ENCODE results near the gene NHERF1. TPM values are rescaled to one million over a fixed set of nuclear protein-coding genes. Genes with fewer than 3 reads are reported as not detected.

Gene NHERF1
- total and polyA plus RNA-seq, 9 of the 15 experiments (the other 6 are each of a cell fraction or from before 2014, with no cell fraction given) = 11.4 to 79.9 (median 36.9) TPM

- TF ChIP-seq ARID1B (IDR thresholded peaks at IDR 0.05) (no peak; the same call in 1 of the 2 replicates), MTA1 (IDR thresholded peaks at IDR 0.05; ENCODE audit: borderline replicate concordance) (no peak), HNRNPUL1 (IDR thresholded peaks at IDR 0.05; ENCODE audit: low read length) (no peak), GATAD2A (IDR thresholded peaks at IDR 0.05) (no peak), ZNF124 (CRISPR knock-in tag; IDR thresholded peaks at IDR 0.05) (no peak), FOXP4 (CRISPR knock-in tag; IDR thresholded peaks at IDR 0.05; ENCODE audit: borderline replicate concordance) (no peak), GATA2 (CRISPR knock-in tag; IDR thresholded peaks at IDR 0.05) (no peak), HLTF (IDR thresholded peaks at IDR 0.05) (0 out of 2 replicates have a peak, but pooled peaks have one; percentile 41), PHB2 (IDR thresholded peaks at IDR 0.05; ENCODE audit: low read depth) (no peak), MTA3 (IDR thresholded peaks at IDR 0.05; ENCODE audit: borderline replicate concordance) (0 out of 2 replicates have a peak, but pooled peaks have one; percentile 61), ZNF224 (CRISPR knock-in tag; IDR thresholded peaks at IDR 0.05) (no peak), YY1 (IDR thresholded peaks at IDR 0.05; ENCODE audit: borderline replicate concordance in 1 of 3, control insufficient read depth in 1 of 3, extremely low read depth in 1 of 3, insufficient read depth in 3 of 3, insufficient read length in 1 of 3, insufficient replicate concordance in 2 of 3, low read depth in 1 of 3, low read length in 2 of 3) (peak in 1 of 3 experiments; percentile 18), ARNT (IDR thresholded peaks at IDR 0.05) (no peak), ZNF282 (CRISPR knock-in tag; IDR thresholded peaks at IDR 0.05) (no peak), CHD4 (IDR thresholded peaks at IDR 0.05; ENCODE audit: insufficient read depth, insufficient replicate concordance, low read depth, low read length, poor library complexity, severe bottlenecking) (no peak), TEAD1 (CRISPR knock-in tag; IDR thresholded peaks at IDR 0.05) (peak in 1 of 2 experiments; percentile 55; a peak in 1 of 4 replicates), CTBP1 (IDR thresholded peaks at IDR 0.05; ENCODE audit: borderline replicate concordance) (peak; percentile 29; the same call in 1 of the 2 replicates), ZBTB17 (CRISPR knock-in tag; IDR thresholded peaks at IDR 0.05) (peak; percentile 28; the same call in 1 of the 2 replicates), ARID4B (CRISPR knock-in tag; IDR thresholded peaks at IDR 0.05) (0 out of 2 replicates have a peak, but pooled peaks have one; percentile 49), MEF2A (IDR thresholded peaks at IDR 0.05; ENCODE audit: control insufficient read depth, low read depth, low read length) (no peak)
Measured at GRCh38 chr17:74744714-74745547, 3.5 kb upstream of the NHERF1 start (continued).
